Gastrocnemius medialis (tissue), 4 donors: Measurements from ENCODE around the gene ISG20L2. TPM values are rescaled to one million over a fixed set of nuclear protein-coding genes. Genes with fewer than 3 reads are reported as not detected.
A peak's percentile ranks its signal among the peaks of the same experiment; 100 is the strongest.

Experiments
- ATAC-seq, 2 donors: fragments of 150-250 bp; one replicate each; pipeline ENCODE4 v1.9.1; 2016
- DNase-seq, 2 donors: peaks; one replicate each; pipeline ENCODE4 v3.0.0-alpha.2; 2019
- H3K27ac ChIP-seq, 4 donors: fragments of 200-600 bp; sonication (generic); 1 replicate in 1 of 4; 2 replicates in 3 of 4; pipeline ENCODE4 v1.5.1; 2016 to 2018; ENCODE audit warnings: mild to moderate bottlenecking in 2 of 4, moderate library complexity in 1 of 4
- H3K27me3 ChIP-seq, 3 donors: fragments of 200-600 bp; sonication (generic) in 2 of 3; 1 replicate in 1 of 3; 2 replicates in 2 of 3; pipeline versions ENCODE4 v1.5.1 to v1.6.0; 2016 to 2019; ENCODE audit warnings: mild to moderate bottlenecking in 1 of 3, moderate library complexity in 1 of 3
- H3K36me3 ChIP-seq, 2 donors: fragments of 200-600 bp; sonication (generic) in 1 of 2; one replicate each; pipeline ENCODE4 v1.5.1; 2017 to 2018
- H3K4me1 ChIP-seq, 2 donors: fragments of 200-600 bp; sonication (generic) in 1 of 2; one replicate each; pipeline ENCODE4 v1.5.1; 2016 to 2017; ENCODE audit warnings: mild to moderate bottlenecking in 2 of 2
- H3K4me3 ChIP-seq, 4 donors: fragments of 200-600 bp; sonication (generic) in 3 of 4; 1 replicate in 1 of 4; 2 replicates in 3 of 4; pipeline ENCODE4 v1.5.1; 2016 to 2019; ENCODE audit warnings: mild to moderate bottlenecking in 2 of 4
- H3K9me3 ChIP-seq, 3 donors: fragments of 200-600 bp; sonication (generic) in 2 of 3; 1 replicate in 1 of 3; 2 replicates in 2 of 3; pipeline ENCODE4 v1.5.1; 2016 to 2019
- CTCF ChIP-seq, 5 experiments: fragments of 450-650 bp in 3 of 5; fragments of 200-600 bp in 2 of 5; sonication (generic) in 2 of 5; IDR thresholded peaks in 4 of 5; conservative IDR thresholded peaks in 1 of 5; 1 replicate in 4 of 5; 2 replicates in 1 of 5; pipeline ENCODE4 v1.5.1; 2016 to 2019; ENCODE audit warnings: antibody characterized with exemption in 5 of 5, mild to moderate bottlenecking in 3 of 5, moderate library complexity in 3 of 5
- POLR2A ChIP-seq, 2 donors: fragments of 450-650 bp; IDR thresholded peaks; one replicate each; pipeline ENCODE4 v1.6.1; 2017; ENCODE audit warnings: antibody characterized with exemption in 2 of 2, mild to moderate bottlenecking in 2 of 2, moderate library complexity in 2 of 2
- in situ Hi-C, 4 donors: fragments of 200-750 bp; cut with MboI; loops; one replicate each; pipeline versions ENCODE4 v1.15.0 to v1.8.0; 2017; ENCODE audit warnings: low sequenced_read_pairs in 4 of 4
- intact Hi-C: fragments of 100-400 bp; cut with DNase I; formaldehyde crosslinking; loops from one replicate; pipeline ENCODE4 v1.15.1; 2023; ENCODE audit warnings: low total_unique reads
- total RNA-seq, 4 donors: library from RNA; depleted of rRNA; stranded (reverse); fragments of >200 nt; gene quantifications; one replicate each; pipeline versions ENCODE4 v1.1.0 to v1.2.3, GENCODE V29; 2016

The ISG20L2 gene
- total RNA-seq, 4 donors from 2014 or later: 9.5 to 16.4 (median 15.1) TPM

- peaks cover 38 to 40% of the 10 kb centered on the region in 2 donors for H3K4me1 ChIP-seq
- ATAC-seq (no peak), DNase-seq (no peak)
- intact Hi-C loops (loop anchor here (5.0 to 10.0 kb wide), 3 partner anchors 80 to 618 kb away; partner anchors contain the start of genes CCT3 and TSACC), in situ Hi-C loops (loop anchor here in 1 of 4 donors (25.0 kb wide), 1 partner anchor 680 kb away; the partner anchor contains the start of genes LAMTOR2, RAB25 and UBQLN4)
- H3K4me3 ChIP-seq: no peak overlapping the region
- TF ChIP-seq CTCF (IDR thresholded peaks at IDR 0.05 in 4 of 5, conservative IDR thresholded peaks at IDR 0.05 in 1 of 5): no peak
- no peak for TF ChIP-seq POLR2A (IDR thresholded peaks at IDR 0.05)
- H3K27me3 ChIP-seq: no peaks in the 10 kb centered on the region
- H3K9me3 ChIP-seq: no peaks in the 10 kb centered on the region
- peaks cover 0 to 37% of the 10 kb centered on the region in 2 donors for H3K36me3 ChIP-seq
- H3K27ac ChIP-seq: peak overlapping the region in 2 of 4 donors; percentile 38 to 90
Measured at GRCh38 chr1:156742801-156743200, 14.2 kb upstream of the ISG20L2 start.

GRCh38 chr1:156742017-156742416, 13.5 kb upstream of the ISG20L2 start:
- Histone ChIP-seq H3K27me3 (no peaks in the 10 kb centered on the region), H3K27ac (peak overlapping the region; percentile 87 to 99 (median 92)), H3K4me1 (peaks cover 32 to 35% of the 10 kb centered on the region in 2 donors), H3K4me3 (peak overlapping the region in 2 of 4 donors; percentile 78 to 94), H3K9me3 (no peaks in the 10 kb centered on the region), H3K36me3 (peaks cover 0 to 40% of the 10 kb centered on the region in 2 donors)
- in situ Hi-C loops (loop anchor here in 1 of 4 donors (25.0 kb wide), 1 partner anchor 680 kb away; the partner anchor contains the start of genes LAMTOR2, RAB25 and UBQLN4), intact Hi-C loops (loop anchor here (5.0 to 10.0 kb wide), 3 partner anchors 80 to 617 kb away; partner anchors contain the start of genes CCT3 and TSACC)
- DNase-seq (no peak), ATAC-seq (no peak)
- TF ChIP-seq POLR2A (IDR thresholded peaks at IDR 0.05): no peak
- TF ChIP-seq CTCF (IDR thresholded peaks at IDR 0.05 in 4 of 5, conservative IDR thresholded peaks at IDR 0.05 in 1 of 5): no peak

- H3K4me1 ChIP-seq: peaks cover 32 to 35% of the 10 kb centered on the region in 2 donors
Measured at GRCh38 chr1:156741481-156741983, 13.0 kb upstream of the ISG20L2 start.

More at GRCh38 chr1:156741481-156741983, 13.0 kb upstream of the ISG20L2 start:
- no peaks in the 10 kb centered on the region for H3K9me3 ChIP-seq
- ATAC-seq (no peak), DNase-seq (no peak)
- no peak for TF ChIP-seq POLR2A (IDR thresholded peaks at IDR 0.05)
- TF ChIP-seq CTCF (IDR thresholded peaks at IDR 0.05 in 4 of 5, conservative IDR thresholded peaks at IDR 0.05 in 1 of 5): no peak
- peak overlapping the region; percentile 53 to 94 (median 76) for H3K4me3 ChIP-seq
- in situ Hi-C loops (loop anchor here in 1 of 4 donors (25.0 kb wide), 1 partner anchor 679 kb away; the partner anchor contains the start of genes LAMTOR2, RAB25 and UBQLN4), intact Hi-C loops (loop anchor here (1.0 to 10.0 kb wide), 5 partner anchors 13 to 617 kb away; partner anchors contain the start of genes CCT3, ISG20L2, METTL25B and PRCC)
- no peaks in the 10 kb centered on the region for H3K27me3 ChIP-seq
- peak overlapping the region; percentile 87 to 99 (median 92) for H3K27ac ChIP-seq
- H3K36me3 ChIP-seq: peaks cover 0 to 45% of the 10 kb centered on the region in 2 donors
